Mesenchymal stem cell (in vitro differentiated cells and primary cell): ENCODE results near the gene CRELD1. TPM values are rescaled to one million over a fixed set of nuclear protein-coding genes. Genes with fewer than 3 reads are reported as not detected.

ENCODE experiments used
- DNase-seq: peaks from one replicate; pipeline ENCODE4 v3.0.0-alpha.2; 2013
- H2AFZ ChIP-seq: one replicate; pipeline ENCODE4 v1.6.1; 2013; ENCODE audit warnings: low read depth, mild to moderate bottlenecking, control low read depth, inconsistent platforms, low read length, moderate library complexity
- H2AK5ac ChIP-seq: 2 replicates; pipeline ENCODE4 v1.6.1; 2013; ENCODE audit warnings: low read length, moderate library complexity, mild to moderate bottlenecking, inconsistent platforms; ENCODE audit not compliant: severe bottlenecking
- H2BK120ac ChIP-seq: one replicate; pipeline ENCODE4 v1.6.1; 2013; ENCODE audit warnings: low read depth, mild to moderate bottlenecking, inconsistent platforms, low read length, moderate library complexity
- H2BK12ac ChIP-seq, 2 experiments: one replicate each; pipeline ENCODE4 v1.6.1; 2013; ENCODE audit warnings: inconsistent platforms in 2 of 2, low read length in 2 of 2, mild to moderate bottlenecking in 2 of 2, moderate library complexity in 2 of 2, control low read depth in 1 of 2
- H2BK15ac ChIP-seq: one replicate; pipeline ENCODE4 v1.6.1; 2013; ENCODE audit warnings: mild to moderate bottlenecking, low read depth, inconsistent platforms; ENCODE audit not compliant: poor library complexity, severe bottlenecking
- H2BK5ac ChIP-seq: 2 replicates; pipeline ENCODE4 v1.6.1; 2013; ENCODE audit warnings: low read depth, mild to moderate bottlenecking, low read length, control low read depth, inconsistent platforms; ENCODE audit not compliant: poor library complexity, severe bottlenecking
- H3K14ac ChIP-seq, 2 experiments: one replicate each; pipeline ENCODE4 v1.6.1; 2013; ENCODE audit warnings: inconsistent platforms in 2 of 2, low read length in 2 of 2, control low read depth in 1 of 2, mild to moderate bottlenecking in 1 of 2, moderate library complexity in 1 of 2
- H3K18ac ChIP-seq, 2 experiments: one replicate each; pipeline ENCODE4 v1.6.1; 2013; ENCODE audit warnings: inconsistent platforms in 2 of 2, low read length in 2 of 2, control low read depth in 1 of 2, low read depth in 1 of 2, mild to moderate bottlenecking in 1 of 2
- H3K23ac ChIP-seq, 2 experiments: one replicate each; pipeline ENCODE4 v1.6.1; 2013; ENCODE audit warnings: inconsistent platforms in 2 of 2, low read length in 2 of 2, mild to moderate bottlenecking in 2 of 2, moderate library complexity in 2 of 2, control low read depth in 1 of 2
- H3K27ac ChIP-seq: 2 replicates; pipeline ENCODE4 v1.5.1; 2013; ENCODE audit warnings: mild to moderate bottlenecking, moderate library complexity, low read length, control low read depth, inconsistent platforms; ENCODE audit not compliant: poor library complexity, severe bottlenecking
- H3K27me3 ChIP-seq, 2 experiments: 2 replicates each; pipeline versions ENCODE4 v1.6.1 to v1.7.0; 2013; ENCODE audit warnings: low read length in 2 of 2, mild to moderate bottlenecking in 2 of 2, moderate library complexity in 2 of 2, control low read depth in 1 of 2, inconsistent platforms in 1 of 2; ENCODE audit not compliant: control insufficient read depth in 1 of 2, insufficient read depth in 1 of 2
- H3K36me3 ChIP-seq, 2 experiments: 2 replicates each; pipeline versions ENCODE4 v1.6.1 to v1.7.0; 2013; ENCODE audit warnings: low read length in 2 of 2, control low read depth in 1 of 2, inconsistent platforms in 1 of 2, low read depth in 1 of 2, mild to moderate bottlenecking in 1 of 2; ENCODE audit not compliant: insufficient read depth in 2 of 2, control insufficient read depth in 1 of 2
- H3K4ac ChIP-seq, 2 experiments: one replicate each; pipeline ENCODE4 v1.6.1; 2013; ENCODE audit warnings: inconsistent platforms in 2 of 2, low read length in 2 of 2, mild to moderate bottlenecking in 2 of 2, moderate library complexity in 2 of 2, control low read depth in 1 of 2, low read depth in 1 of 2
- H3K4me1 ChIP-seq: 2 replicates; pipeline ENCODE4 v1.6.1; 2013; ENCODE audit warnings: low read depth, low read length, control low read depth; ENCODE audit not compliant: control insufficient read depth, insufficient read depth
- H3K4me2 ChIP-seq: 2 replicates; pipeline ENCODE4 v1.6.1; 2013; ENCODE audit warnings: low read length, mild to moderate bottlenecking, inconsistent platforms; ENCODE audit not compliant: poor library complexity, severe bottlenecking
- H3K4me3 ChIP-seq, 2 experiments: 2 replicates each; pipeline versions ENCODE4 v1.5.1 to v1.7.0; 2013; ENCODE audit warnings: low read length in 2 of 2, mild to moderate bottlenecking in 2 of 2, control low read depth in 1 of 2, low read depth in 1 of 2; ENCODE audit not compliant: insufficient read depth in 1 of 2
- H3K79me1 ChIP-seq: replicated peaks from 2 replicates; pipeline ENCODE4 v1.6.1; 2013; ENCODE audit warnings: mild to moderate bottlenecking, control low read depth, low read length, inconsistent platforms; ENCODE audit not compliant: poor library complexity, severe bottlenecking
- H3K9ac ChIP-seq: 2 replicates; pipeline ENCODE4 v1.7.0; 2013; ENCODE audit warnings: mild to moderate bottlenecking, low read length, moderate library complexity
- H3K9me3 ChIP-seq: 2 replicates; pipeline ENCODE4 v1.7.0; 2013; ENCODE audit warnings: mild to moderate bottlenecking, low read length; ENCODE audit not compliant: control insufficient read depth
- H4K8ac ChIP-seq: one replicate; pipeline ENCODE4 v1.6.1; 2013; ENCODE audit warnings: inconsistent platforms, mild to moderate bottlenecking, low read length, moderate library complexity
- H4K91ac ChIP-seq: one replicate; pipeline ENCODE4 v1.6.1; 2013; ENCODE audit warnings: mild to moderate bottlenecking, low read length, inconsistent platforms
- WGBS: methylation state at CpG from one replicate; pipeline ENCODE4 v1.1.7; 2013; ENCODE audit warnings: mixed read lengths; 5-methylcytosine and 5-hydroxymethylcytosine counted together
- polyA plus RNA-seq, 2 experiments: library from polyadenylated mRNA; stranded (reverse); fragments of 200-250 nt; gene quantifications; one replicate each; pipeline ENCODE4 v1.2.3, GENCODE V29; 2013

The CRELD1 gene
- polyA plus RNA-seq (2013, experiment 1 of 2), result 13.7 TPM
- 14.3 TPM for polyA plus RNA-seq (2013, experiment 2 of 2)

GRCh38 chr3:9933561-9934234, at the start of gene CRELD1:
Gene CRELD1 (plus strand): TSS chr3:9933834. CDS start chr3:9934439, 605 bp downstream.
- peak within 1 kb of the TSS in 1 of 2 experiments; percentile 91 for H3K14ac ChIP-seq
- H2BK5ac ChIP-seq, result no peak within 1 kb of the TSS
- peak within 1 kb of the TSS; percentile 38 for H2AK5ac ChIP-seq
- H3K36me3 ChIP-seq, result peaks cover 30 to 40% of the 10 kb centered on the region in 2 experiments
- peak within 1 kb of the TSS; percentile 78 to 87 for H3K4me3 ChIP-seq
- 3% methylated on average over 50 of the region's 50 CpGs for WGBS
- no peaks in the 10 kb centered on the region for H3K9me3 ChIP-seq
- peak within 1 kb of the TSS; percentile 70 to 84 for H3K18ac ChIP-seq
- H2AFZ ChIP-seq, result peak within 1 kb of the TSS; percentile 83
- H2BK12ac ChIP-seq, result peak within 1 kb of the TSS in 1 of 2 experiments; percentile 67
- H3K4me2 ChIP-seq, result peak within 1 kb of the TSS; percentile 100
- H4K91ac ChIP-seq, result peak within 1 kb of the TSS; percentile 88
- H3K27ac ChIP-seq, result peak within 1 kb of the TSS; percentile 90
- peaks cover 26% of the 10 kb centered on the region for H3K4me1 ChIP-seq
- peak within 1 kb of the TSS; percentile 83 for H3K9ac ChIP-seq
- peaks cover 26% of the 10 kb centered on the region for H3K79me1 ChIP-seq
- peak within 1 kb of the TSS; percentile 91 for H4K8ac ChIP-seq
- H3K23ac ChIP-seq, result peak within 1 kb of the TSS in 1 of 2 experiments; percentile 51
- H3K4ac ChIP-seq, result peak within 1 kb of the TSS; percentile 71 to 92
- peak within 1 kb of the TSS; percentile 56 for H2BK15ac ChIP-seq
- no peaks in the 10 kb centered on the region for H3K27me3 ChIP-seq
- DNase-seq, result peak; percentile 91
- H2BK120ac ChIP-seq, result no peak within 1 kb of the TSS

GRCh38 chr3:9884555-9885165, 49.0 kb upstream of the CRELD1 start:
- H3K14ac ChIP-seq, result no peak overlapping the region

GRCh38 chr3:9886328-9886727, 47.3 kb upstream of the CRELD1 start:
- Histone ChIP-seq H3K9me3 (no peaks in the 10 kb centered on the region), H3K4ac (no peak overlapping the region), H3K14ac (no peak overlapping the region), H2AFZ (no peak overlapping the region), H3K36me3 (no peaks in the 10 kb centered on the region), H2BK15ac (no peak overlapping the region), H2BK12ac (peak overlapping the region in 1 of 2 experiments; percentile 63), H4K8ac (no peak overlapping the region), H3K23ac (no peak overlapping the region), H4K91ac (no peak overlapping the region), H3K4me3 (no peak overlapping the region), H3K79me1 (no peaks in the 10 kb centered on the region), H2AK5ac (no peak overlapping the region), H3K4me2 (no peak overlapping the region), H3K4me1 (no peaks in the 10 kb centered on the region), H3K27ac (no peak overlapping the region), H2BK5ac (no peak overlapping the region), H3K9ac (no peak overlapping the region), H3K27me3 (no peaks in the 10 kb centered on the region), H2BK120ac (no peak overlapping the region), H3K18ac (no peak overlapping the region)
- no peak for DNase-seq

More at GRCh38 chr3:9884555-9885165, 49.0 kb upstream of the CRELD1 start:
- no peaks in the 10 kb centered on the region for H3K4me1 ChIP-seq
- H2AFZ ChIP-seq, result peak overlapping the region; percentile 53
- H2BK15ac ChIP-seq, result no peak overlapping the region
- H3K18ac ChIP-seq, result peak overlapping the region; percentile 52 to 70
- H2AK5ac ChIP-seq, result no peak overlapping the region
- H3K4ac ChIP-seq, result no peak overlapping the region
- H2BK120ac ChIP-seq, result no peak overlapping the region
- no peaks in the 10 kb centered on the region for H3K27me3 ChIP-seq
- no peak overlapping the region for H4K8ac ChIP-seq
- no peak overlapping the region for H3K23ac ChIP-seq
- no peaks in the 10 kb centered on the region for H3K79me1 ChIP-seq
- no peaks in the 10 kb centered on the region for H3K36me3 ChIP-seq
- H3K9ac ChIP-seq, result peak overlapping the region; percentile 63
- H4K91ac ChIP-seq, result no peak overlapping the region
- H2BK5ac ChIP-seq, result no peak overlapping the region
- H3K27ac ChIP-seq, result no peak overlapping the region
- 30% methylated on average over 8 of the region's 11 CpGs for WGBS
- no peaks in the 10 kb centered on the region for H3K9me3 ChIP-seq
- DNase-seq, result peak; percentile 93
- no peak overlapping the region for H2BK12ac ChIP-seq
- no peak overlapping the region for H3K4me2 ChIP-seq
- H3K4me3 ChIP-seq, result no peak overlapping the region

- no peak overlapping the region for H3K4ac ChIP-seq
- no peak overlapping the region for H3K18ac ChIP-seq
- peaks cover 0 to 6% of the 10 kb centered on the region in 2 experiments for H3K36me3 ChIP-seq
- no peak overlapping the region for H2BK15ac ChIP-seq
- no peak overlapping the region for H2BK120ac ChIP-seq
- WGBS, result 95% methylated on average over 5 of the region's 5 CpGs
- H3K4me3 ChIP-seq, result no peak overlapping the region
- no peak overlapping the region for H2BK12ac ChIP-seq
- no peak overlapping the region for H4K91ac ChIP-seq
- no peak overlapping the region for H3K9ac ChIP-seq
- H3K23ac ChIP-seq, result no peak overlapping the region
- H2AFZ ChIP-seq, result no peak overlapping the region
- no peaks in the 10 kb centered on the region for H3K9me3 ChIP-seq
- H3K27me3 ChIP-seq, result no peaks in the 10 kb centered on the region
- H3K14ac ChIP-seq, result no peak overlapping the region
- no peak overlapping the region for H2AK5ac ChIP-seq
- H3K4me2 ChIP-seq, result no peak overlapping the region
- H2BK5ac ChIP-seq, result no peak overlapping the region
- peaks cover 1% of the 10 kb centered on the region for H3K79me1 ChIP-seq
- no peaks in the 10 kb centered on the region for H3K4me1 ChIP-seq
- no peak overlapping the region for H4K8ac ChIP-seq
- no peak overlapping the region for H3K27ac ChIP-seq
- DNase-seq, result no peak
Observed at GRCh38 chr3:9887480-9887879, 46.2 kb upstream of the CRELD1 start.
